ENCODE measurements around the gene CELF5. TPM values are rescaled to one million over a fixed set of nuclear protein-coding genes. Genes with fewer than 3 reads are reported as not detected.
"Not testable (repeated sequence)": the region's sequence is repeated elsewhere in the genome, so short reads cannot be mapped to it uniquely, and the experiment has no call there.

The CELF5 gene
- total RNA-seq, 4 donors from 2014 or later, result not detected

GRCh38 chr19:3211191-3211590 lies 13.3 kb upstream of the CELF5 start:
- Histone ChIP-seq H3K4me1 (no peaks in the 10 kb centered on the region), H3K27me3 (no peaks in the 10 kb centered on the region), H3K4me3 (no peak overlapping the region), H3K9me3 (no peaks in the 10 kb centered on the region), H3K36me3 (peaks cover 0 to 40% (median 12%) of the 10 kb centered on the region in 3 donors), H3K27ac (no peak overlapping the region)
- DNase-seq (ENCODE audit: low spot score in 2 of 2), result no peak
- no peak for TF ChIP-seq EP300 (IDR thresholded peaks at IDR 0.05)
- TF ChIP-seq POLR2A (IDR thresholded peaks at IDR 0.05), result no peak
- TF ChIP-seq CTCF (IDR thresholded peaks at IDR 0.05), result no peak
- 44 to 52% methylated on average over 10 to 12 of the region's 12 CpGs for WGBS, 2 donors

- H3K36me3 ChIP-seq, result peaks cover 0 to 23% (median under 1%) of the 10 kb centered on the region in 3 donors
- DNase-seq (ENCODE audit: low spot score in 2 of 2), result no peak
- WGBS, 2 donors, result 88 to 92% methylated on average over 7 of the region's 7 CpGs
These were observed 11.3 kb upstream of the CELF5 start for GRCh38 chr19:3213159-3213558.

GRCh38 chr19:3216874-3217273 lies 7.6 kb upstream of the CELF5 start:
- Histone ChIP-seq H3K36me3 (peaks cover 0 to 6% (median 0%) of the 10 kb centered on the region in 3 donors), H3K27me3 (peaks cover 0 to 4% of the 10 kb centered on the region in 2 donors), H3K4me1 (no peaks in the 10 kb centered on the region), H3K27ac (no peak overlapping the region), H3K9me3 (no peaks in the 10 kb centered on the region), H3K4me3 (no peak overlapping the region)
- no peak for TF ChIP-seq CTCF (IDR thresholded peaks at IDR 0.05)
- no peak for TF ChIP-seq EP300 (IDR thresholded peaks at IDR 0.05)
- no peak for TF ChIP-seq POLR2A (IDR thresholded peaks at IDR 0.05)
- no peak for DNase-seq (ENCODE audit: low spot score in 2 of 2)
- WGBS, 2 donors, result 86 to 95% methylated on average over 5 of the region's 5 CpGs

More at GRCh38 chr19:3213159-3213558, 11.3 kb upstream of the CELF5 start:
- H3K27ac ChIP-seq, result no peak overlapping the region
- H3K4me3 ChIP-seq, result no peak overlapping the region
- no peaks in the 10 kb centered on the region for H3K27me3 ChIP-seq
- H3K9me3 ChIP-seq, result no peaks in the 10 kb centered on the region
- TF ChIP-seq EP300 (IDR thresholded peaks at IDR 0.05) (no peak), CTCF (IDR thresholded peaks at IDR 0.05) (no peak), POLR2A (IDR thresholded peaks at IDR 0.05) (no peak)
- no peaks in the 10 kb centered on the region for H3K4me1 ChIP-seq

GRCh38 chr19:3220576-3220975 lies 3.9 kb upstream of the CELF5 start:
- TF ChIP-seq CTCF (IDR thresholded peaks at IDR 0.05) (no peak), POLR2A (IDR thresholded peaks at IDR 0.05) (no peak), EP300 (IDR thresholded peaks at IDR 0.05) (no peak)
- H3K36me3 ChIP-seq, result peaks cover 0 to 3% (median 0%) of the 10 kb centered on the region in 3 donors
- no peak overlapping the region for H3K27ac ChIP-seq
- H3K9me3 ChIP-seq, result no peaks in the 10 kb centered on the region
- DNase-seq (ENCODE audit: low spot score in 2 of 2), result no peak
- H3K4me3 ChIP-seq, result no peak overlapping the region
- H3K4me1 ChIP-seq, result peaks cover 0 to 12% (median 0%) of the 10 kb centered on the region in 4 donors
- WGBS, 2 donors, result 70 to 71% methylated on average over 12 of the region's 12 CpGs
- peaks cover 3 to 39% of the 10 kb centered on the region in 2 donors for H3K27me3 ChIP-seq

- DNase-seq (ENCODE audit: low spot score in 2 of 2); H3K4me3 ChIP-seq; H3K27ac ChIP-seq; H3K36me3 ChIP-seq; H3K9me3 ChIP-seq: not testable (repeated sequence)
- Histone ChIP-seq H3K27me3 (peaks cover 3 to 49% of the 10 kb centered on the region in 2 donors), H3K4me1 (peaks cover 0 to 13% (median 0%) of the 10 kb centered on the region in 4 donors)
- 88 to 92% methylated on average over 5 of the region's 5 CpGs for WGBS, 2 donors
These were observed 2.9 kb upstream of the CELF5 start for GRCh38 chr19:3221576-3221975.

GRCh38 chr19:3222709-3223108 lies 1.8 kb upstream of the CELF5 start:
- Histone ChIP-seq H3K27ac (no peak overlapping the region), H3K4me1 (peaks cover 0 to 13% (median 0%) of the 10 kb centered on the region in 4 donors), H3K36me3 (no peaks in the 10 kb centered on the region), H3K9me3 (no peaks in the 10 kb centered on the region), H3K27me3 (peaks cover 3 to 60% of the 10 kb centered on the region in 2 donors), H3K4me3 (no peak overlapping the region)
- no peak for DNase-seq (ENCODE audit: low spot score in 2 of 2)
- TF ChIP-seq EP300 (IDR thresholded peaks at IDR 0.05) (no peak), CTCF (IDR thresholded peaks at IDR 0.05) (no peak), POLR2A (IDR thresholded peaks at IDR 0.05) (no peak)
- 89 to 90% methylated on average over 5 of the region's 5 CpGs for WGBS, 2 donors
